Activated naive CD8-positive, alpha-beta T cell treated with anti-CD3 and anti-CD28 coated beads, Interleukin-2, amount 50 U/mL, for 24 hours (primary cell): ENCODE measurements around the gene KATNBL1.
A peak's percentile ranks its signal among the peaks of the same experiment; 100 is the strongest.

Experiments used
- ATAC-seq: fragments of 150-1000 bp; cut with Tn5 transposase; one replicate; pipeline ENCODE4 v1.10.0; 2021
- DNase-seq: peaks from one replicate; pipeline ENCODE4 v3.0.0; 2021
- H3K27ac Mint-ChIP-seq: one replicate; pipeline ENCODE4 v1.8.0; 2021; ENCODE audit warnings: mild to moderate bottlenecking, mixed read lengths
- H3K27me3 Mint-ChIP-seq: one replicate; pipeline ENCODE4 v1.8.0; 2021; ENCODE audit warnings: mixed read lengths
- H3K36me3 Mint-ChIP-seq: one replicate; pipeline ENCODE4 v1.8.0; 2021; ENCODE audit warnings: low read depth, mixed read lengths
- H3K4me1 Mint-ChIP-seq: one replicate; pipeline ENCODE4 v1.8.0; 2021; ENCODE audit warnings: mixed read lengths
- H3K4me3 Mint-ChIP-seq: one replicate; pipeline ENCODE4 v1.8.0; 2021; ENCODE audit warnings: mild to moderate bottlenecking, moderate library complexity, mixed read lengths
- H3K9me3 Mint-ChIP-seq: one replicate; pipeline ENCODE4 v1.8.0; 2021; ENCODE audit warnings: mixed read lengths

The KATNBL1 gene, protein sequence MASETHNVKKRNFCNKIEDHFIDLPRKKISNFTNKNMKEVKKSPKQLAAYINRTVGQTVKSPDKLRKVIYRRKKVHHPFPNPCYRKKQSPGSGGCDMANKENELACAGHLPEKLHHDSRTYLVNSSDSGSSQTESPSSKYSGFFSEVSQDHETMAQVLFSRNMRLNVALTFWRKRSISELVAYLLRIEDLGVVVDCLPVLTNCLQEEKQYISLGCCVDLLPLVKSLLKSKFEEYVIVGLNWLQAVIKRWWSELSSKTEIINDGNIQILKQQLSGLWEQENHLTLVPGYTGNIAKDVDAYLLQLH

DNA sequence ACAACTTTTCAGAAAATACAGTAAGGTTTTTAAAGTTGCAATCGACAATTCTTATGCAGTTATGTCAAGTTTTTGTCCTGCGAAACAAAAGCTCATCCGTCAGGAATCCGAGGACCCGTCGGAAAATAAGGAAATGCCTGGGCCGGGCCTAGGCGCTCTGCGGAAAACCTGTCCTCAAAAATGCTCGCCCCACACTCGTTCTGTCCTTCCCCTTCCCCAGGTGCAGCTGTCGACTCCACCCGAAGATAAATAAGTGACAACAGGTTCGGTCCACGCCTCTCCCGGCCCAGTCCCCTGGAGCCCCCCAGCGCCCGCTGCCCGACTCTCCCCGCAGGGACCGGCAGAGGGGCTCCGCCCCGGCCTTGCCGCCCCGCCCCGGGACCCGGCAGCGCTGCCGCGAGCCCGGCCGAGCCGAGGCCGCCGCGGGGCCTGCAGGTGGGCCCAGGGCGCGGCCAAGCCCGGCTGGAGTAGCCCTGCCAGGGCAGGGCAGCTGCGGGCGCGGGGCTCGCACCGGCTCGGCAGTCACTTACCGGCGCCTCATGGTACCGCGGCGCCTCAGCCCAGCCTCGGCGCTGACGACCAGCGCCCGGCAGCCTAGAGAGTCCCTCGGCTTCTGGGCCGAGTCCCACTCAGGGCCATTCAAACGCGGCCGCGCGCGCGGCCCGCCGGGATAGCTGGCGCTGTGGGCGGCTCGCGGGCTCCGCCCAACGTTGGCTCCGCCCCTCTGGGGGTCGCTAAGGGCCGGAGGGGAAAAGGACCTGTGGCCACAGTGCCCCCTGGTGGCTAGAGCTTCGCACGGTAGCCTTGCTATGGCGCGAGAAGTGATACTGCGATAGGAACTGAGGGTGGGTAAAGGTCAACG, at the start of gene KATNBL1:
TSS of gene KATNBL1 (minus strand) at position 676 of the 862 bp plus-strand sequence. CDS start 46,420 bp downstream, outside the sequence.
- Mint-ChIP-seq H3K36me3 (peaks cover 9% of the 10 kb centered on the region), H3K4me3 (peak within 1 kb of the TSS; percentile 87), H3K4me1 (peaks cover 28% of the 10 kb centered on the region), H3K27me3 (no peaks in the 10 kb centered on the region), H3K9me3 (no peaks in the 10 kb centered on the region), H3K27ac (peak within 1 kb of the TSS; percentile 82)
- ATAC-seq: peak; percentile 91
- DNase-seq: peak; percentile 100

DNA sequence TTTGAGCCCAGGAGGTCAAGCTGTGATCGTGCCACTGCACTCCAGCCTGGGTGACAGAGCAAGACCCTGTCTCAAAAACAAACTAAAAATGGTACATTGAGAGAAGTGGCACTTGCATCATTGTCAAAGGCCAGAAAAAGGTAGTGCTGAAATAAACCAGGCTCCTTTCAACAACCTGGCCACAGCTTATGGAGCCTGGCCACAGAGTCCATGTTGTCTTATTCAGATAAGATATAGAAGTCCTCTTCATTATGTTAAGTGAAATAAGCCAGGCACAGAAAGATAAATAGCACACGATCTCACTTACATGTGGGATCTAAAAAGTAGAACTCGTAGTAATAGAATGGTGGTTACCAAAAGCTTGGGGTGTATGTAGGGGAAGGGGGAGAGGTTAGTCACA, 49.7 kb upstream of the KATNBL1 start:
- Mint-ChIP-seq H3K4me3 (no peak overlapping the region), H3K4me1 (peaks cover 2% of the 10 kb centered on the region), H3K9me3 (no peaks in the 10 kb centered on the region), H3K36me3 (peaks cover 12% of the 10 kb centered on the region), H3K27ac (no peak overlapping the region), H3K27me3 (no peaks in the 10 kb centered on the region)
- ATAC-seq (no peak), DNase-seq (no peak)

DNA sequence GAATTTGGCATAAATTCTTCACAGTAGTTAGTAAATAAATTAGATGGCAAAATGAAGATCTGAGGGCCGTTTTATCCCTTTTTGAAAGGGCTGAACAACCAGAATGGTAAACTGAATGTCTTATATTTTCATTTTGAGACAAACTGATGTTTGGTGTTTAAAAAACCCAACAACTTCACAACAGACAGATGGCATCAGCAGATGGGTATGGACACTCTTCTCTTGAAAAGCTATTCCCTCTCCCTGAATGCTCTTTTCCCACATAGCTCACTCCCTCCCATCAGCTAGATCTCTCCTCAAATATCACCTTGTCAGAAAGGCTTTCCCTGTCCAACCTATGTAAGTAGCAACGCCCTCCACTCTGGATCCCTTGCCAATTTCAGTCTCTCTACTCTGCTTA, 48.3 kb upstream of the KATNBL1 start:
- Mint-ChIP-seq H3K9me3 (no peaks in the 10 kb centered on the region), H3K4me1 (no peaks in the 10 kb centered on the region), H3K27ac (no peak overlapping the region), H3K4me3 (no peak overlapping the region), H3K36me3 (peaks cover 18% of the 10 kb centered on the region), H3K27me3 (no peaks in the 10 kb centered on the region)
- DNase-seq (no peak), ATAC-seq (no peak)

DNA sequence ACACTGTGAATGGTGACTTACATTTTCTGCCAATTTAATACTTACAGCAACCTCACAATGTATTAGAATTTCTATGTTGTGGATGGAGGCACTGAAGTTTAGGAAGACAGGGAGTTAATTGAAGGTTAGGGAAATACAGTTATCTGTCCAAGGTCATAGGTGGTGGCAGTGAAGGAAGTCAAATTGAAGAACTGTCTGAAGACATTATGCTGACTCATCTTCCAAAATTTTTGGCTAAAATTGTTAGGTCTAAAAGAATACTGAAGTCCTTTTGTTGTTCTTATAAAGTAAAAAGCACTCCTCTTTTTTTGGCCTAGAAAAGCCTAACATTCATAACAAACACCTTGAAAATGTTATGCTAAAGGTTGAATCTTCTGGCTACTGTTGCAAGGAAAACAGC, 42.6 kb upstream of the KATNBL1 start:
- H3K27me3 Mint-ChIP-seq: no peaks in the 10 kb centered on the region
- peaks cover 37% of the 10 kb centered on the region for H3K36me3 Mint-ChIP-seq
- ATAC-seq (no peak), DNase-seq (no peak)
- H3K9me3 Mint-ChIP-seq: no peaks in the 10 kb centered on the region
- H3K4me1 Mint-ChIP-seq: peaks cover 7% of the 10 kb centered on the region
- peak overlapping the region; percentile 7 for H3K27ac Mint-ChIP-seq
- H3K4me3 Mint-ChIP-seq: no peak overlapping the region

DNA sequence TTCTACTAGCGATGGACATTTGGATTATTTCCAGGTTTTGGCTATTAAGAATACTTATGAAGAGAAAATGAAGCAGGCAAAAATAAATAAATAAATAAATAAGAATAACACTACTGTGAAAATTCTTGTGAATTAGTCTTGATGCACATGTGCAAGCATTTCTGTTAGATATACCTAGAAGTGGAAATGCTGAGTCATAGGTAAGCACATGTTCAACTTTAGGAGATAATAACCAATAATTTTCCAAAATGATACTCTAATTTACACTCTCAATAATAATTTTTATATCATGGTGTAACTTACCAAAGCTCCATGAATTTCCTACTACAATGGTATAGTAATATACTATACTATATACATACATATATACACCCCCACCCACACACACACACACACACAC, 38.3 kb upstream of the KATNBL1 start:
- no peak for ATAC-seq
- Mint-ChIP-seq H3K4me1 (peaks cover 8% of the 10 kb centered on the region), H3K27me3 (no peaks in the 10 kb centered on the region), H3K9me3 (no peaks in the 10 kb centered on the region), H3K4me3 (no peak overlapping the region), H3K27ac (peak overlapping the region; percentile 12), H3K36me3 (peaks cover 31% of the 10 kb centered on the region)
- DNase-seq: no peak

DNA sequence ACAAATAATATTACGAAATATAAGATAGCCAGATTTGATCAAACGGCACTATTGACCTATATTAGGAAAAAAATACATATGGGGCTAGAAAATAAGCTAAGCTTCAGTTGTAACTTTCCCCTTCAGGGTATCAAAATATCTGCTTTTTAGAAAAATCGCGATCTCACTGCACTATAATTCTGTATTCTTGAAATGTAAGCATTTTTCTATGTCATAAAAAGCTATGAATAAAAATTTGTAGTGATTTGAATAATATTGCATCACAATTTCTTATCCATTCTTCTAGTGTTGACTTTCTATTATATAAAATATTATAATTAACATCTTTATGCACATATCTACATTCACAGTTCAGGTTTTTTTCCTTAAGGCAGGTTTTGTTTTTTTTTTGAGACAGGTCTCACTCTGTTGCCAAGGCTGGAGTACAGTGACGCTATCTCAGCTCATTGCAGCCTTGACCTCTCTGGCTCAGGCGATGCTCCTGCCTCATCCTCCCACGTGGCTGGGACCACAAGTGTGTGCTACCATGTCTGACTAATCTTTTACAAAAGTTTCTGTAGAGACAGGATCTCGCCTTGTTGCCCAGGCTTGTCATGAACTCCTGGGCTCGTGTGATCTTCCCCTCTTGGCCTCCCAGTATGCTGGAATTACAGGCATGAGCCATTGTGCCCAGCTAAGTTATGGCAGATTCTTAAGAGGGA, 36.5 kb upstream of the KATNBL1 start:
- H3K9me3 Mint-ChIP-seq: no peaks in the 10 kb centered on the region
- H3K27ac Mint-ChIP-seq: no peak overlapping the region
- ATAC-seq: no peak
- H3K27me3 Mint-ChIP-seq: no peaks in the 10 kb centered on the region
- no peak overlapping the region for H3K4me3 Mint-ChIP-seq
- peaks cover 27% of the 10 kb centered on the region for H3K36me3 Mint-ChIP-seq
- no peak for DNase-seq
- peaks cover 9% of the 10 kb centered on the region for H3K4me1 Mint-ChIP-seq

DNA sequence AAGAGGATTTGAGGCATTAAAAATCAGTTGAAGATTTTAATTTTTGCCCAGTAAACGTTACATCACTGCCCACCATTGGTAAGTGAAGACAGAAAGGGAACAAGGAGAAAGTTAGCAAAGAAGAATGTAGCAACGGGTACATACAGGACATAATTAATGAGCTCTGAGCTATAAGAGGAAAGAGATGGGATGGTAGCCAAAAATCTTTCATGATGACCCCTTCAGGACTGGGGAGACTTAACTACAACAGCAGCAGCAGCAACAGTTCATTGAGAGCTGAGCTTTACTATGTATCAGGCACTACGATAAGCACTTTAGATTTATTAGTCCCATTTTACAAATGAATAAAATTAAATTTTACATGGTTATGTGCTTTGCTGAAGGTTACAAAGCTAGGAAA, 33.3 kb upstream of the KATNBL1 start:
- H3K36me3 Mint-ChIP-seq: peaks cover 24% of the 10 kb centered on the region
- DNase-seq (no peak), ATAC-seq (no peak)
- H3K27ac Mint-ChIP-seq: no peak overlapping the region
- no peaks in the 10 kb centered on the region for H3K9me3 Mint-ChIP-seq
- no peak overlapping the region for H3K4me3 Mint-ChIP-seq
- H3K27me3 Mint-ChIP-seq: no peaks in the 10 kb centered on the region
- H3K4me1 Mint-ChIP-seq: peaks cover 32% of the 10 kb centered on the region

DNA sequence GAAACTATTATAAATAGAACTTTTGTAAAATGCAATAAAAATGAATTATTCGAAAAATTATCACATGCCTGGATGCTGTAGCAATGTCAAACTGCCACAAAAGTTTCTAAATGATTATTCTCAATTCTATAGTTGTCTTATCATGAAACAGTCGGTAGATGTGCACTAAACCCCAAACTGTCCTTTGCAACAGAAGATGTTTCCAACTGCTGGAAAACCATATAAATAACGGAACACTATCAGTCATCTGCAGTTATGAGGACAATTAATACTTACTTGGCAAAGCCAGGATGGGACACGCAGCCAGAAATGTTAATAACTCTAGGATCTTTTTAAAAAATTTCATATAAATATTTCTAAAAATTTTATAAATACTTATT, 32.4 kb upstream of the KATNBL1 start:
- ATAC-seq: no peak

DNA sequence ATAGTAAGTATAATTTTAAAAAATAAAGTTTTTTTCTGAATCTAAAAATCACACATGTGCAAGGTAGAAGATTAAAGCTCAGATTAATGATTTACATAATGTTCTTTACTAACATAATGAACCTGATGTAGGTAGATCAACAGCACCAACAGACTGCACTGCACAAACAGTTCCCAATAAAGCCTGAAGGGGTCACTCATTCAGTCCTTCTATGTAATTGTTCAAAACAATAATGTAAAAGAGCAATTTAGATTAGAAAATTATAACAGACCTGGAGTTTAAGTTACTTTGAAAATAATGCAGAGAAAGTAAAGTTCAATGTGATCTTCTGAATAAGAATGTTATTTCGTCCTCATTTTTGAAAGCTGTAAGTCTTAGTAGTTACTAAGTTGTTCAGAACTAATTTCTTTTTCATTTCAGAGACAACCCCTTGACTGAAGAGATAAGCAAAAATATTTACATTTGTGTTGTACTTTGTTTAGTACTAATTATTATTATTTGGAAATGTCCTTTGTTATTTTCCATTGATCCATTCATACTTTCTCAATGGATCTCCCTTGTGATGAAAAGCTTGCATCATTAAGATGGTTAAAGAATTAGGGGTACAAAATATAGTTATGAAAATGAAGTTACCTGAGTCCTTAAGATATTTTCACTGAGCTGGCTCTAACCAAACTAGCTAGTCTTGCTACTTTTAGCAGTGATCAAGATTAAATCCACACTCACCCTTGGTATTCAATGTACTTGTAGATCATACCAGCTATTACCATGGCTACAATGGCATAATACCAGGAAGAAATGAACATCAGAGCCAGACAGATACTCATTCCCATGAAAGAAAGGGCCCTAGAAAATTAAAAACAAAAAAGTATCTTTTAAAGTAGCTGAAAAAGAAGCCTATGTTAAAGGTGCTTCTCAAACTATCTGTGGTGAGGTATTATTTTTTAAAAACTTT, 31.8 kb upstream of the KATNBL1 start:
- ATAC-seq (peak; percentile 64), DNase-seq (no peak)
- H3K4me3 Mint-ChIP-seq: no peak overlapping the region
- H3K36me3 Mint-ChIP-seq: peaks cover 21% of the 10 kb centered on the region
- H3K27me3 Mint-ChIP-seq: no peaks in the 10 kb centered on the region
- peaks cover 28% of the 10 kb centered on the region for H3K4me1 Mint-ChIP-seq
- H3K27ac Mint-ChIP-seq: peak overlapping the region; percentile 15
- H3K9me3 Mint-ChIP-seq: no peaks in the 10 kb centered on the region

More for the DNA sequence above, 32.4 kb upstream of the KATNBL1 start:
- Mint-ChIP-seq H3K4me3 (no peak overlapping the region), H3K27me3 (no peaks in the 10 kb centered on the region), H3K36me3 (peaks cover 18% of the 10 kb centered on the region), H3K9me3 (no peaks in the 10 kb centered on the region), H3K27ac (no peak overlapping the region), H3K4me1 (peaks cover 28% of the 10 kb centered on the region)
- no peak for DNase-seq

DNA sequence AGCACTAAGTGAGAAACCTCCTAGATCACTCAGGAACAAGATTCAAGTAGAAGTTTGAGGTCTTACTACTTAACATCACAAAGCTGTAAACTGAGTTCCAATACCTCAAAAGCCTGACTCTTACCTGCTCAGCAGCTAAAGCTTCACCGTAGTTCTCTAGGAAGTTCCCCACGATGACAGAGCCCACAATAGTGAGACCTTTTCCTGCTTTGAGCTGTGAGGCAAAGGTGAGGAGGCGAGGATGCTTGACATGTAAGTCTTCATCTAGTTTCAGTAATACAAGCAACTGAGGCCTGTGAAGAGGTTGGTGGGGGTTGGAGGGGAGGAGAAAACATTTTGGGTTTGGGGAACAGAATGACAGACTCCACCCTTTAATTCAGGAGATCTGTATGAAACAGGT, 30.6 kb upstream of the KATNBL1 start:
- Mint-ChIP-seq H3K9me3 (no peaks in the 10 kb centered on the region), H3K36me3 (peaks cover 30% of the 10 kb centered on the region), H3K4me1 (peaks cover 28% of the 10 kb centered on the region), H3K4me3 (no peak overlapping the region), H3K27me3 (no peaks in the 10 kb centered on the region), H3K27ac (peak overlapping the region; percentile 69)
- ATAC-seq (peak; percentile 30), DNase-seq (no peak)

DNA sequence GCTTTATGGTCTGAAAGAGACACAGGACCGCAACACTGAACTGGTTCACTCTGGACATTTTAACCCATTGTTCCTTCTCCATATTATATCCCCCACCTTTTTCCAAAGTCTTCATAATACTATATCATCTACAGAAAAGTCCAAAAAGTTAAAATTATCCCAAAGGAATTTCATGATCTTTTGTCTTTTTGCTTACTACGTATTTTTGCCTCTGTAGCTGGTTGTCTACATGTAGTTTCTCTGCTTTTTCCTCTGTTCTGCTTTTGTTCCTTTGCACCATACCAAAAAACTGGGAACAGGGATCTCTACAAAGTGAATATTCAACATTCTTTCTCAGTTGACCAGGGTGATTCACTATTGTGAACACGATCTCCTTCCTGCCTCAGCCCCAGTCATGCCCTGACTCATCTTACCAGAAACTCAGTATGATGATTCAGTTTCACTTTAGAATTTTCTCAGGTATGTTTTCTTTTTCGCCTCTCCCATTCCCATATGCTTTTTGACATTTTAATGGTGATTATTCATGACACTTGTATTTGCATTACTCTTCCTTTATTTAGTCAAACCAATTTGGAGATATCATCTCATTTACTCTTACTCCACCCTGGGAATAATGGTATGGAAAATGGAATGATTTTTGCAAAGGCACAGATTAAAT, 29.4 kb upstream of the KATNBL1 start:
- Mint-ChIP-seq H3K27ac (peak overlapping the region; percentile 90), H3K4me1 (peaks cover 28% of the 10 kb centered on the region), H3K27me3 (no peaks in the 10 kb centered on the region), H3K9me3 (no peaks in the 10 kb centered on the region), H3K4me3 (peak overlapping the region; percentile 51), H3K36me3 (peaks cover 34% of the 10 kb centered on the region)
- ATAC-seq: peak; percentile 97
- DNase-seq: peak; percentile 33

DNA sequence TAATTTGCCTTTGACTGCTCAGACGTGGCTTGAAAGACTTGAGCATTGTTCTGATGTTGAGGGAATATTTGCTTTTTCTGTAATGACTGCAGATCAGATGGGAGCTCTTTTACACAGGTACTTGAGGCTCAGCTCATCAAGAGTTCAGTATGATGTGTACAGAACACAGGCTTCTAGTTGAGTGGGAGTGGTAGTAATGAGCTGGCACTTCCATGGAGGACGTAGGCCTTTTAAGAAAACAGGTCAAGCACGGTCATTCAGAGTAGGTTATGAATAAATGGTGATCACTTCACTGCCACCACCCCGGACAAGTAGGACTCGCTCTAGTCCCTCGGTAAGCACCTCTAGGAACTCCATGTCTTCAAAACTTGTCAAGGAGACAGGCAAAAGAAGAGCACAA, 23.7 kb upstream of the KATNBL1 start:
- Mint-ChIP-seq H3K27me3 (no peaks in the 10 kb centered on the region), H3K4me3 (no peak overlapping the region), H3K4me1 (peaks cover 3% of the 10 kb centered on the region), H3K27ac (peak overlapping the region; percentile 9), H3K9me3 (no peaks in the 10 kb centered on the region), H3K36me3 (peaks cover 32% of the 10 kb centered on the region)
- ATAC-seq (no peak), DNase-seq (no peak)

DNA sequence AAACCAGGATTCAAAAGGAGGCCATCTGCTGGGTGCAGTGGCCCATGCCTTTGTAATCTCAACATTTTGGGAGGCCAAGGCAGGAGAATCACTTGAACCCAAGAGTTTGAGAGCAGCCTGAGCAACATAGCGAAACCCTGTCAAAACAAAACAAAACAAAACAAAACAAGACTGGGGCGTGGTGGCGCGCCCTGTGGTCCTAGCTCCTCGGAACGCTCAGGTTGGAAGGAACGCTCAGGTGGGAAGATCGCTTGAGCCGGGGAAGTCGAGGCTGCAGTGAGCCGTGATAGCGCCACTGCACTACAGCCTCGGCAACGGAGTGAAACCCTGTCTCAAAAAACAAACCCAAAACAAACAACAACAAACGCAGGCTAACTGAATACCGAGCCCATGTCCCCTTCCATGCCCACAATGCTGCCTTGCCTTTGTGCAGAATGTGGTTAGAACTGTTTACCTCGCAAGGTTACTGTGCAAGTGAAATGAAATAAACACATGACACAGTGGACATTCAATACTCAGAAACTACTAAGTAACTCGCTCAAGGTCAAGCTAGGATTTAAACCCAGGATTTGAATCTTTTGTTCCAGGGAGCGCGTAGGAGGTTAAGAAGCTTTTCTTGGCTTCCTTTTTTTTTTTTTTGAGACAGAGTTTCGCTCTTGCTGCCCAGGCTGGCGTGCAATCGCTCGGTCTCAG, 14.2 kb upstream of the KATNBL1 start:
- Mint-ChIP-seq H3K4me1 (peaks cover 29% of the 10 kb centered on the region), H3K27me3 (peaks cover 3% of the 10 kb centered on the region), H3K9me3 (no peaks in the 10 kb centered on the region), H3K4me3 (peak overlapping the region; percentile 97), H3K27ac (peak overlapping the region; percentile 97), H3K36me3 (peaks cover 13% of the 10 kb centered on the region)
- DNase-seq: no peak
- ATAC-seq: no peak
